Epithelial cell of proximal tubule (primary cell): ENCODE measurements around the gene TSGA10IP. TPM values are rescaled to one million over a fixed set of nuclear protein-coding genes. Genes with fewer than 3 reads are reported as not detected.

Experiments
- DNase-seq: peaks from one replicate; pipeline ENCODE4 v3.0.0-alpha.2; 2011; ENCODE audit warnings: low read depth
- H3K4me3 ChIP-seq: 2 replicates; pipeline ENCODE4 v1.5.1; 2011; ENCODE audit warnings: low read depth, mild to moderate bottlenecking, low read length
- total RNA-seq: library from RNA; depleted of rRNA; stranded (reverse); fragments of >200 nt; gene quantifications from 2 replicates; pipeline ENCODE4 v1.2.3, GENCODE V29; 2015
- TF ChIP-seq, protein P1 (sequence below): conservative IDR thresholded peaks from 2 replicates; pipeline ENCODE4 v1.5.1; 2012; ENCODE audit warnings: low read depth, mild to moderate bottlenecking, low read length

Gene TSGA10IP
- total RNA-seq, 1 donor from 2014 or later, result not detected

DNA sequence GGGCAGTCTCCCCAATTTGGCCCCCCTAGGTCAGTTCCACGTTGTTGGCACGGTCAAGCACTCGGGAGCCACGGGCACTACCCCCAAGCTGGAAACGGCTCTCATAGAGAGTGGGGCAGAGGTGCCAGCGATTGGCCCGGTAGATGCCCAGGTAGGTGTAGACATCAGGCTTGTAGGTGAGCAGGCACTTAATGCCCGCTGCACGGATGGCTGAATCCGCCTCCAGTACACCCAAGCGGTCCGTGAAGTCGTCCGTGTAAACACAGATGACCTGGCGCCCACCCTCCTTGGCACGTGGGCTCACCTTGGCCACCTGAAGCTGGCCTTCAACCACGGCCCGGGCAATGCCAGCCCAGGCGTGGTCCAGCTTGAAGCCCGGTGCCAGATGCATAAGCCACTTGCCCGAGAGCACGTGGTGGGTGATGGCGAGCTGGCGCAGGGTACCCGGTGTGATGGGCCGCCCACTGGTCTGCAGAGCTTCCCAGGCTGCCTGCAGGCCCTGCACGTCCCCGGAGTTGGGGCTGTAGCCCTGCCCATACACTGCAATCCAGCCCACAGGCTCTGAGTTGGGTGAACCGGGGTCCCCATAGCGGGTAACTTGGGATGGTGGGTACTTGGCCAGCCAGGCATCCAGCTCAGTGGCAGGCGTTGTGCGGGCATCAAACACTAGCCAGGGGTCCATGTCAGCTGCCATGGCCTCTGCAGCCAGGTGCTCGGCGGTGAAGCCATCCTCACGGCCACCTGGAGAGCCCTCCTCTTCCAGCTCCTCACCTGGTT, 27.7 kb upstream of the TSGA10IP start:
- no peak for DNase-seq
- TF ChIP-seq, protein P1, sequence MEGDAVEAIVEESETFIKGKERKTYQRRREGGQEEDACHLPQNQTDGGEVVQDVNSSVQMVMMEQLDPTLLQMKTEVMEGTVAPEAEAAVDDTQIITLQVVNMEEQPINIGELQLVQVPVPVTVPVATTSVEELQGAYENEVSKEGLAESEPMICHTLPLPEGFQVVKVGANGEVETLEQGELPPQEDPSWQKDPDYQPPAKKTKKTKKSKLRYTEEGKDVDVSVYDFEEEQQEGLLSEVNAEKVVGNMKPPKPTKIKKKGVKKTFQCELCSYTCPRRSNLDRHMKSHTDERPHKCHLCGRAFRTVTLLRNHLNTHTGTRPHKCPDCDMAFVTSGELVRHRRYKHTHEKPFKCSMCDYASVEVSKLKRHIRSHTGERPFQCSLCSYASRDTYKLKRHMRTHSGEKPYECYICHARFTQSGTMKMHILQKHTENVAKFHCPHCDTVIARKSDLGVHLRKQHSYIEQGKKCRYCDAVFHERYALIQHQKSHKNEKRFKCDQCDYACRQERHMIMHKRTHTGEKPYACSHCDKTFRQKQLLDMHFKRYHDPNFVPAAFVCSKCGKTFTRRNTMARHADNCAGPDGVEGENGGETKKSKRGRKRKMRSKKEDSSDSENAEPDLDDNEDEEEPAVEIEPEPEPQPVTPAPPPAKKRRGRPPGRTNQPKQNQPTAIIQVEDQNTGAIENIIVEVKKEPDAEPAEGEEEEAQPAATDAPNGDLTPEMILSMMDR, result no peak
- peak overlapping the region; percentile 97 for H3K4me3 ChIP-seq

DNA sequence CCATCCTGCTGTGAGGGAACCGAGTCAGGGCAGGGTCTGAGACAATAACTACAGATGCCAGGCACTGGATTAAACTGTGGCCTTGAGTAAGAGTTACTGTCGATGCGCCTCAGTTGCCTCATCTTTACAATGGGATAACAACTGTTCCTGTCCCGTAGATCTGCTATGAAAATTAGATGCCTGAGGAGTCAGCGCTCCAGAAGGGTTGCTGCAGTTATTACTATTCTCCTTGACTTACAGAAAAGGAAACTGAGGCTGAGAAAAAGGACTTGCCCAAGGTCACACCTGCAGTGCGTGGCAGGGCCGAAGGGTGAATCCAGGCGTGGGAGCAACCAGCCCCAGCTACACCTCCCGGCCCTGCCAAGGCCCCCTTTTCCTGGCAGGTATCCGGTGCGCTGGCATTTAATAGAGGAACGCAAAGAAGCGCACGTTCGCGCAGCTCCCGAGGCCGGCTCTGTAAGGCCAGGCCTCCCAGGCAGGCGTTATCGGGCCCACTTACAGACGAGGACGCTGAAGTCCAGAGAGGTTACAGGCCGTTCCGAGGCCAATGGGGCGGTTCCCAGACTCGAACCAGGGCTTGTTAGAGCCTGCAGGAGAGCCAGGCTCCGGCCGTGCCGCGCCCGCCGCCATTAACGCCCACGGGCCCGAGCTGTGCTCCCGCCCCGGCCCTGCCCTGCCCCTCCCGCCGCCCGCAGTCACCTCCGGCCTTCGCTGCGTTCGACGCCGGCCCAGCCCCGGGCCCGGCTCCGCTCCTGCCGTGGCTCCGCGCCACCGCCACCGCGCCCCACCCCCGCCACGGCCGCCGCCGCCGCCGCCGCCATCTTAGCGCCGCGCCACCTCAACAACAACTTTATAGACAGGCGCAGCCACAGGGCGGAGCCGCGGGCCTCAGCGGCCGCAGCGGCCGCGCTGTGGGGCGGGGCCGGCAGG, 26.8 kb upstream of the TSGA10IP start, which contains the start of gene C11orf68:
Gene C11orf68, minus strand, starts transcription at position 852 of the 930 bp plus-strand sequence. Its CDS starts 31 bp downstream, at position 821.
- TF ChIP-seq, protein P1, result no peak
- DNase-seq, result no peak
- peak within 1 kb of the TSS; percentile 97 for H3K4me3 ChIP-seq

- TF ChIP-seq, protein P1, result no peak
- peak within 1 kb of the TSS; percentile 97 for H3K4me3 ChIP-seq
- peak; percentile 50 for DNase-seq
These were observed 26.1 kb upstream of the TSGA10IP start, which contains the start of gene DRAP1 for GRCh38 chr11:65919141-65919572. Gene DRAP1, plus strand, starts transcription at chr11:65919426. Its CDS starts 76 bp downstream, at chr11:65919502.

DNA sequence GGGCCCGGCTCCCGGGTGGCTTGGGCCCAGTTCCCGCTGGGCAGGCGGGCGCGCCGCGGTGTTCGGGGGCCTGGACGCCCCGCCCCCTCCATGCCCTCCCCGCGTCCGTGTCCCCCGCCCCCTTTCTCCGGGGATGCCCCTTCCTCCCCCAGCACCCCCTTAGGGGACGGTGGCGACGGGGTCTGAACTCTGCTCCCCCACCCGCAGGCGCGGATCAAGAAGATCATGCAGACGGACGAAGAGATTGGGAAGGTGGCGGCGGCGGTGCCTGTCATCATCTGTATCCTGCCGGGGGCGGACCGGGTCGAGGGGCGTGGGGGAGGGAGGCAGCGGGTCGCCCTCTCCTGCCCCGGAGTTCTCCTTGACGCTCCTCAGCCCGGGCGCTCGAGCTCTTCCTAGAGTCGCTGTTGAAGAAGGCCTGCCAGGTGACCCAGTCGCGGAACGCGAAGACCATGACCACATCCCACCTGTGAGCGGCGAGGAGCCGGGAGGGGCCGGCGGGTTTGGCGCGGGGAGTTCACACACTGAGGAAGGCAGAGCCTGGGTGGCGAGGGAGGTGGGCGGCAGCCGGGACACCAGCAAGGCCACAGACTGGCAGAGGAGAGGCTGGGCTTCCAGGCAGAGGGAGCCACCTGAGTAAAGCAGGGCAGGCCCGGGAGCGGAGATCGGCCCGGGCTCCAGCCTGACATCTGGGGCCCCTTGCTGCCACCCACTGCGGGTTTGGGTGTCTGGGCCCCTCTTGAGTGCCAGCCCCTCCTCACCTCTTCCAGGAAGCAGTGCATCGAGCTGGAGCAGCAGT, 25.5 kb upstream of the TSGA10IP start:
- peak overlapping the region; percentile 84 for H3K4me3 ChIP-seq
- TF ChIP-seq, protein P1, result no peak
- no peak for DNase-seq

DNA sequence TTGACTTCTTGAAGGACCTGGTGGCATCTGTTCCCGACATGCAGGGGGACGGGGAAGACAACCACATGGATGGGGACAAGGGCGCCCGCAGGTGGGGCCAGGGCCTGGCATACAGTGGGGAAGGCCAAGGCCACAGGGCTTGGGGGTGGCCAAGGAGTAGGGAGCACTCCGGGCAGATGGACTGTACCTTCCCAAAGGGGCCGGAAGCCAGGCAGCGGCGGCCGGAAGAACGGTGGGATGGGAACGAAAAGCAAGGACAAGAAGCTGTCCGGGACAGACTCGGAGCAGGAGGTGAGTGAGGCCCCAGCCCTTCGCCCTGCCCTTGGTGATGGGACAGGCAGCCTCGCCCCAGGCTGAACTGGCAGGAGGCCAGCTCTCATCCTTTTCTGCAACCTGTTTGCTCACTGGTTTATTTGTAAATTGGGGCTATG, 24.9 kb upstream of the TSGA10IP start:
- peak overlapping the region; percentile 84 for H3K4me3 ChIP-seq
- no peak for DNase-seq
- TF ChIP-seq, protein P1, result no peak

GRCh38 chr11:65921033-65921555, 24.2 kb upstream of the TSGA10IP start:
- no peak overlapping the region for H3K4me3 ChIP-seq
- TF ChIP-seq, protein P1, result no peak
- no peak for DNase-seq
